ENCODE results near the gene PTGES2. TPM values are rescaled to one million over a fixed set of nuclear protein-coding genes. Genes with fewer than 3 reads are reported as not detected.
A peak's percentile ranks its signal among the peaks of the same experiment; 100 is the strongest.

Gene PTGES2
- total and polyA plus RNA-seq, 9 of the 15 experiments (the other 6 are each of a cell fraction or from before 2014, with no cell fraction given): 2.4 to 196 (median 90.1) TPM

- no peaks in the 10 kb centered on the region for H3K9me3 ChIP-seq (replicated peaks; ENCODE audit: control insufficient read depth, insufficient read depth, low read depth, low read length)
- DNase-seq (ENCODE audit: extremely low read depth in 1 of 4, low spot score in 3 of 4) (no peak), FAIRE-seq (no peak), ATAC-seq (no peak)
- ChIA-PET POLR2A (interaction anchor here (0.6 to 5.6 kb wide), 9 partner anchors 10 to 165 kb away, joined by 3 to 82 read pairs (median 6); partner anchors contain the start of genes NAIF1 and SLC25A25), CTCF (ENCODE audit: low intra/inter-chr PET ratio) (no interaction called here)
- peak overlapping the region; percentile 78 for H3K4me2 ChIP-seq (ENCODE audit: insufficient read depth, low read length)
- H3K9me1 ChIP-seq (ENCODE audit: control insufficient read depth, insufficient read depth, low read length): no peaks in the 10 kb centered on the region
- H3K27me3 ChIP-seq (ENCODE audit: control insufficient read depth in 2 of 2, insufficient read depth in 2 of 2, low read length in 2 of 2): no peaks in the 10 kb centered on the region
- intact Hi-C loops (cut with micrococcal nuclease) (loop anchor here (1.0 to 2.0 kb wide), 2 partner anchors 16 to 28 kb away; partner anchors contain the start of gene NAIF1), in situ Hi-C loops (cut with MboI) (no loop called here)
- no peak overlapping the region for H2AFZ ChIP-seq (ENCODE audit: low read depth, low read length)
- H3K27ac ChIP-seq (ENCODE audit: extremely low read depth, low read depth, low read length): peak overlapping the region; percentile 89
- no peak overlapping the region; the same call in 1 of the 2 replicates for H3K4me3 ChIP-seq
- H3K79me2 ChIP-seq (ENCODE audit: control insufficient read depth, insufficient read depth, low read length): peaks cover 92% of the 10 kb centered on the region
- peak overlapping the region; percentile 68 to 80; a peak in 3 of 4 replicates for H3K9ac ChIP-seq (ENCODE audit: insufficient read depth in 1 of 2, low read depth in 2 of 2, low read length in 2 of 2)
- peaks cover 72% of the 10 kb centered on the region; the same call in 2 of the 3 replicates for H3K36me3 ChIP-seq (ENCODE audit: control insufficient read depth, insufficient read depth, low read length)
- H4K20me1 ChIP-seq (replicated peaks; ENCODE audit: control insufficient read depth, insufficient read depth, low read length): 0 out of 2 replicates have a peak, but pooled peaks cover 10% of the 10 kb centered on the region
- 48% methylated on average over 11 of the region's 11 CpGs for WGBS (ENCODE audit: insufficient coverage, low coverage, missing lambda C conversion rate)
- BruUV-seq (replicated peaks): no TSS peak
- peaks cover 80 to 88% of the 10 kb centered on the region in 2 experiments for H3K4me1 ChIP-seq (replicated peaks in 1 of 2; ENCODE audit: control insufficient read depth in 2 of 2, insufficient read depth in 2 of 2, low read length in 2 of 2)
- TF ChIP-seq ZBTB17 (CRISPR knock-in tag; IDR thresholded peaks at IDR 0.05) (no peak), CBX8 (IDR thresholded peaks at IDR 0.05; ENCODE audit: borderline replicate concordance, extremely low read depth, low read depth, low read length, poor library complexity, severe bottlenecking) (no peak), UBTF (IDR thresholded peaks at IDR 0.05; ENCODE audit: borderline replicate concordance in 1 of 2, low read depth in 2 of 2, low read length in 2 of 2) (no peak), ZBTB1 (CRISPR knock-in tag; IDR thresholded peaks at IDR 0.05; ENCODE audit: borderline replicate concordance, low read depth) (no peak), CTCFL (IDR thresholded peaks at IDR 0.05; ENCODE audit: borderline replicate concordance, insufficient read depth, low read depth, low read length, poor library complexity, severe bottlenecking) (no peak), ZNF253 (CRISPR knock-in tag; conservative IDR thresholded peaks at IDR 0.05) (no peak), ARID2 (IDR thresholded peaks at IDR 0.05) (no peak), FOXO4 (CRISPR knock-in tag; IDR thresholded peaks at IDR 0.05) (no peak), XRCC5 (IDR thresholded peaks at IDR 0.05; ENCODE audit: low read depth, low read length) (no peak), ZNF561 (CRISPR knock-in tag; conservative IDR thresholded peaks at IDR 0.05) (no peak), ZFP91 (CRISPR knock-in tag; IDR thresholded peaks at IDR 0.05) (peak; percentile 55; the same call in 1 of the 2 replicates), CBX5 (IDR thresholded peaks at IDR 0.05; ENCODE audit: borderline replicate concordance, low read depth) (no peak), NELFE (IDR thresholded peaks at IDR 0.05; ENCODE audit: insufficient read depth, insufficient read length) (no peak)
Measured at GRCh38 chr9:128094950-128095544, 32.5 kb downstream of the PTGES2 start.
